ENCODE results near the gene PTTG1. TPM values are rescaled to one million over a fixed set of nuclear protein-coding genes. Genes with fewer than 3 reads are reported as not detected.

PTTG1 gene
- polyA plus RNA-seq (ENCODE audit: low read depth in 6 of 6): 10 to 100 TPM in 5 of 6 donors, 1 to 10 TPM in 1; 2.6 to 17.2 (median 12.2) TPM

DNA sequence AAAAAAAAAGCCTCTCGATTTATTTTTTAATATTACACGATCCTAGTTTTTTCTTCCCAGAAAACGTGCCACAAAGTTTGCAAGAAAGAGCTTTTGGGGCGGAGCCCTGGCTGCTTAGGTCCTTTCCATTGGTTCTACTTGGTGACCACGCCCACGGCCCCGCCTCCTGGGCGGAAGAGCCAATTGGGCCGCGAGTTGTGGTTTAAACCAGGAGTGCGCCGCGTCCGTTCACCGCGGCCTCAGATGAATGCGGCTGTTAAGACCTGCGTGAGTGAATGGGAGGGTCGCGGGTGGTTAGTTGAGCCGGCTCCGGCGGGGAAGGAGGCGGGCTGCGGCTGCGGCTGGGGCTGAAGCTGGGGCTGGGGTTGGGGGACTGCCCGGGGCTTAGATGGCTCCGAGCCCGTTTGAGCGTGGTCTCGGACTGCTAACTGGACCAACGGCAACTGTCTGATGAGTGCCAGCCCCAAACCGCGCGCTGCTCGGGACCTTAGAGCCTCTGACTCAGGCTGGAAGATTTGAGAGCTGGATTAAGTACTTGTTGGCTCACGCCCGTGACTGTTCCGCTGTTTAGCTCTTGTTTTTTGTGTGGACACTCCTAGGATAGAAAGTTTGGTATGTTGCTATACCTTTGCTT lies at the start of gene PTTG1:
Gene PTTG1, plus strand, starts transcription at position 231 of the 634 bp plus-strand sequence. CDS start 458 bp downstream, outside the sequence.
- Mint-ChIP-seq H3K27me3 (no peaks in the 10 kb centered on the region), H3K27ac (peak within 1 kb of the TSS; percentile 87 to 98 (median 92)), H3K4me1 (peaks cover 47 to 67% (median 61%) of the 10 kb centered on the region in 3 donors), H3K36me3 (peaks cover 0 to under 1% of the 10 kb centered on the region in 2 donors), H3K9me3 (peaks cover 0 to 5% (median 0%) of the 10 kb centered on the region in 7 donors), H3K4me3 (peak within 1 kb of the TSS; percentile 92 to 98 (median 96))
- DNase-seq (peak; percentile 88), ATAC-seq (ENCODE audit: low read depth in 2 of 2) (peak; percentile 58 to 63)

DNA sequence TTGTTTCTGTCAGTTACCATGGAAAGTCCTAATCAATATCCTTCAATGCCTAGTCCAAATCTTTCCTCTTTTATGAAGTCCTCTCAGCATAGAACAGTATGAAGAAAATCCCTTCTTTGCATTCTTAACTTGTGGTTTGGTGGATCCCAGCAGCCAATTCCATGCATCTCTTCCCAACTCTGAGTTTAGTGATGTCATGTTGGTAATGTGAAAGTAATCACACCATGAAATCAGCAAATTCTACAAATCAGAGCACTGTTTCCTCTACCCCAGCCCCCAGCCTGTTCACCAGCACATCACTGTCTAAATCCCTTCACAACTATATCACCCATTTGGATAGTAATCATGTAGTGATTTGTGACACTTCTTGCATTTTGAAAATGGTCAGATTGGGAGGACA lies 46.5 kb upstream of the PTTG1 start:
- no peak for ATAC-seq (ENCODE audit: low read depth in 2 of 2)
- Mint-ChIP-seq H3K4me3 (no peak overlapping the region), H3K9me3 (no peaks in the 10 kb centered on the region), H3K36me3 (no peaks in the 10 kb centered on the region), H3K4me1 (peaks cover 0 to 6% (median 0%) of the 10 kb centered on the region in 3 donors), H3K27ac (no peak overlapping the region), H3K27me3 (peaks cover 56 to 71% (median 62%) of the 10 kb centered on the region in 3 donors)
- DNase-seq: no peak

DNA sequence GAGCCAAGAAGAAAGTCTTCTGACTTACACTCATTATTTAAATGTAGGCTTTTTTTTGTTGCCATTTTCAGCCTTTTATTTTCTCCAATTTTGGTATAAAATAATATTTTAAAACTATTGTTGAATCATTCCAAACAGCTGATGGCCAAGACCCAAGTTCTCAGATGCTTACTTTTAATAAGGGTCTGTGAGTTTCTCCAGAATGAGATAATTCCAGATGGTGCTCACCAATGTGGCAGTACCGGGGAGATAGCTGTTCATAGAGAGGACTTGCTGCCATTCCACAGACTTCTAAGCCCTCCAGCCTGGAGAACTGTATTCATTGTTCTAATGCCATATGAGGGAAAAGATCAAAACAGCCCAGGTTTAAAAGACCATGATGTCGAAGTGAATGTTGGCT lies 46.0 kb upstream of the PTTG1 start:
- Mint-ChIP-seq H3K4me1 (peaks cover 0 to 4% (median 0%) of the 10 kb centered on the region in 3 donors), H3K4me3 (no peak overlapping the region), H3K27me3 (peaks cover 50 to 67% (median 59%) of the 10 kb centered on the region in 3 donors), H3K9me3 (no peaks in the 10 kb centered on the region), H3K36me3 (no peaks in the 10 kb centered on the region), H3K27ac (no peak overlapping the region)
- ATAC-seq (ENCODE audit: low read depth in 2 of 2) (no peak), DNase-seq (no peak)

DNA sequence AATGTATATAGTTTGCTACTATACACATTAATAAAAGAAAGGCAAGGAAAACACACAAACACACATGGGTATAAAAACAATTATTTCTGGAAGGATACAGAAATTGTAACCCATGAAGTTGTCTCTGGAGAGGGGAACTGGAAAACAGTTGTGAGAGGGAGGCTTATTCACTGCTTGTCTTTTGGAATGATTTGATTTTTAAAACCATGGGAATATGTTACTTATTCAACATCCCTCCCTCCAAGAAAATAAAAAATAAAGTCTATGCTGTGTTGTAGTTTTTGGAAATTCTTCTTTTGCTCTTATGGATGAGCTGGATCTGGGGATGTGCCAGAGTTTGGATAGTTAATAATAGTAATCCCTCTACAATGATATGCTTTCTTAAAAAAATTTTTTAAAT lies 45.2 kb upstream of the PTTG1 start:
- Mint-ChIP-seq H3K4me3 (no peak overlapping the region), H3K27me3 (peaks cover 44 to 60% (median 52%) of the 10 kb centered on the region in 3 donors), H3K36me3 (no peaks in the 10 kb centered on the region), H3K4me1 (no peaks in the 10 kb centered on the region), H3K27ac (no peak overlapping the region), H3K9me3 (no peaks in the 10 kb centered on the region)
- ATAC-seq (ENCODE audit: low read depth in 2 of 2) (no peak), DNase-seq (no peak)

DNA sequence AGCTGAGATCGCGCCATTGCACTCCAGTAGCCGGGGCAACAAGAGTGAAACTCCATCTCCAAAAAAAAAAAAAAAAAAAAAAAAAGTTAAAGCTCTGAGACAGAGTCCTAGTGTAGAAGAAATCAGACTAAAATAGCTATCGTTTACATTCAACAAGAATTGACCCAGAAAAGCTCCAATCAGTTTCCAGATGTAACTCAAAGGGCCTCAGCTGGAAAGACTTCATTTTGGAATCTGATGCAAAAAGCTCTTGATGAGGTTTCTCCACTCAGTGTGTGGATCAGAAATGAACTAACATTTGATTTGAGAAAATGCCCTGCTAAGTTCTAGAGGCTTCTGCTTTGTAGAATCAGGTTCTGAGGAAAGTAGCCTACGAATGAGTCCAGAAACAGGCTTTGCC lies 44.0 kb upstream of the PTTG1 start:
- H3K27me3 Mint-ChIP-seq: peaks cover 38 to 51% (median 40%) of the 10 kb centered on the region in 3 donors

DNA sequence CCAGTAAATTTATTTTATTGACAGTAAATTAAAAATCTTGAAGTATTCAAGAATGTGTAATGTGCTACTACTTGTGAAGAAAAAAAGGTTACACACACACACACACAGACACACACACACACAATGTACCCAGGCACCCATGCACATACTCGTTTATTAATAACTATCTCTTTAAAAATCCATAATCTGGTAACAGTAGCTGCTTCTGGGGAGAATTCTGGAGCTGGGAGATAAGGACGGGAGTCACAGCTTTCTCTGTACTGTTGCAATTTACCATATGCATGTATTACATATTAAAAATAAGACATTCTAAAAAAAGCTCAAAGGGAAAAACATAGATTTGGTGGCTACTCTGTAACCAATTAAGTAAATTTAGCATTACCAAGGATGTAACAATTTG lies 43.3 kb upstream of the PTTG1 start:
- Mint-ChIP-seq H3K4me1 (peaks cover 0 to 16% (median 11%) of the 10 kb centered on the region in 3 donors), H3K27ac (no peak overlapping the region), H3K36me3 (no peaks in the 10 kb centered on the region), H3K27me3 (peaks cover 33 to 45% (median 35%) of the 10 kb centered on the region in 3 donors), H3K4me3 (no peak overlapping the region), H3K9me3 (no peaks in the 10 kb centered on the region)
- ATAC-seq (ENCODE audit: low read depth in 2 of 2) (no peak), DNase-seq (no peak)

More for the DNA sequence above, 44.0 kb upstream of the PTTG1 start:
- ATAC-seq (ENCODE audit: low read depth in 2 of 2) (no peak), DNase-seq (no peak)
- Mint-ChIP-seq H3K9me3 (no peaks in the 10 kb centered on the region), H3K4me1 (peaks cover 0 to 10% (median 5%) of the 10 kb centered on the region in 3 donors), H3K27ac (no peak overlapping the region), H3K4me3 (no peak overlapping the region), H3K36me3 (no peaks in the 10 kb centered on the region)

DNA sequence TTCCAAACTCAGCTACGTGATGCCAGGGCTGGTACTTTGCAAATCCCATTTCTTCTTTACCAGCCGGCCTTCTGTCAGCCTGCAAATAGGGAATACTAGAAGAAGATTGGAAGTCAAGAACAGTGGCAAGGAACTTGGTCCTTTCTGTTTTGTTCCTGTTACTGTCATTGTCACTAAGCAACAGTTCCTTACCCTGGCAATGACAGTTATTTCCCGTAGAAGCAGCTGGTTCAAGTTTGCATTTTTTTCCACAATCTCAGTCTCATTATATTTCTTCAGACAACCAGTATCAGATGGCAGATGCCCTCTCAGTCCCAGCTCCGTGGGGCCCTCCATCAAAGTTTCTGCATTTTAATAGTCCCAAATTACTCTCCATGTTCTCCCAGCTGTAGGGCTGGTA lies 42.1 kb upstream of the PTTG1 start:
- H3K27me3 Mint-ChIP-seq: peaks cover 23 to 33% (median 26%) of the 10 kb centered on the region in 3 donors

DNA sequence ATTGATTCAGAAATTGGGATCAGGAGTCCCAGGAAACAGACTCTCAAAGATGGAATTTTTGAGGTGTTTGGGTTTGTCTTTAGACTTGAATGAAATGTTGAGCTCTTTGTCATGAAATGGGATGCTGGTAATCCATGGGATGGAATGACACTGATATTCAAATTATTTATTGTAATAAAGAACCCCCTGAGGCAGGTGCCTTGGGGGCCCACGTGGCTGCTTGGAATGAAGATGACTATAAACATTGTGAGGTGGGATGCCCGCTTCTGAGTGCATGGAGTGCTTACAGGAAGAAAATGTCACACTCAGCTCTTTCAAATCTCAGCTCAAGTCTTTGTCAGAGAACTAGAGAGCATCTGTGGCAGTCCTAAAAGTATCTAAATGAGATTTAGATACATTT lies 41.6 kb upstream of the PTTG1 start:
- Mint-ChIP-seq H3K4me3 (no peak overlapping the region), H3K36me3 (no peaks in the 10 kb centered on the region), H3K27me3 (peaks cover 18 to 28% (median 21%) of the 10 kb centered on the region in 3 donors), H3K9me3 (peaks cover 0 to 4% (median 0%) of the 10 kb centered on the region in 7 donors), H3K4me1 (peaks cover 0 to 18% (median 11%) of the 10 kb centered on the region in 3 donors), H3K27ac (peak overlapping the region in 1 of 6 donors; percentile 74)
- ATAC-seq (ENCODE audit: low read depth in 2 of 2) (no peak), DNase-seq (no peak)

More for the DNA sequence above, 42.1 kb upstream of the PTTG1 start:
- no peak for ATAC-seq (ENCODE audit: low read depth in 2 of 2)
- Mint-ChIP-seq H3K4me1 (peaks cover 0 to 18% (median 11%) of the 10 kb centered on the region in 3 donors), H3K4me3 (no peak overlapping the region), H3K36me3 (no peaks in the 10 kb centered on the region), H3K9me3 (peaks cover 0 to 1% (median 0%) of the 10 kb centered on the region in 7 donors), H3K27ac (peak overlapping the region in 1 of 6 donors; percentile 59)
- DNase-seq: no peak

DNA sequence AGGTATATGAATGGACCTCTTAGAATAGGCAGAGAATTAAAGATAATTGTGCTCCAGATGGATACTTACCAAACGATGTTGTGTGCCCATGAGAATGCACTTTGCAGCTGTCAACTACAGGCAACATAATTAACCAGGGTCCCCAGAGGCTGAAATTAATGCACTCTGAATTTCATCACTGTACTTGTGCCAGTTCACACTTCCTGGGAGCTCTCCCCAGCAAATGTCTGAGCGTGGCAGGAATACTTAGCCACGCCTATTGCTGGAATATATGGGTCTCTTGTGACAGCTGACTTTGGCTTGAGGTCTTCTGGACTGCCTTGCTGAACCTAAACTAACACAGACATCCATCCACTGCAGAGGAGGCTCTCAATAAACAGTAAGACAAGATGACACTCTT lies 39.3 kb upstream of the PTTG1 start:
- peaks cover 3 to 6% of the 10 kb centered on the region in 2 donors for H3K36me3 Mint-ChIP-seq
- no peak for ATAC-seq (ENCODE audit: low read depth in 2 of 2)
- H3K4me1 Mint-ChIP-seq: peaks cover 0 to 18% (median 11%) of the 10 kb centered on the region in 3 donors
- no peak overlapping the region for H3K27ac Mint-ChIP-seq
- H3K4me3 Mint-ChIP-seq: no peak overlapping the region
- peaks cover 0 to 14% (median 6%) of the 10 kb centered on the region in 7 donors for H3K9me3 Mint-ChIP-seq
- DNase-seq: no peak
- H3K27me3 Mint-ChIP-seq: peaks cover 4 to 10% (median 9%) of the 10 kb centered on the region in 3 donors

DNA sequence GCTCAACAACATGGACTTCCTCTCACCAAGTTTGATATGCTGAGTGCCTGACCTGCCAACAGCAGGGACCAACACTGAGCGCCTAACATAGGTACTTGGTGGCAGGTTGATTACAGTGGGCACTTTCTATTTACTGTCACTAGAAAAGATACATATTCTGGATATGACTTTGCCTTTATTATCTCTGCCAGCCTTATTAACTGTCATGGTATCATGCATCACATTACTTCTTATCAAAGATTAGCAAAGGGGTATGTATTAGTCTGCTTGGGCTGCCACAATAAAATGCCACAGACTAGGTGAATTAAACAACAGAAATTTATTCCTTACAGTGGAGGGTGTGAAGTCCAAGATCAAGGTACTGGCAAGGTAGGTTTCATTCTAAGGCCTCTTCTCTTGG lies 37.0 kb upstream of the PTTG1 start:
- DNase-seq (no peak), ATAC-seq (ENCODE audit: low read depth in 2 of 2) (no peak)
- Mint-ChIP-seq H3K27me3 (peaks cover 0 to 4% (median 2%) of the 10 kb centered on the region in 3 donors), H3K4me3 (no peak overlapping the region), H3K4me1 (peaks cover 0 to 18% (median 11%) of the 10 kb centered on the region in 3 donors), H3K27ac (no peak overlapping the region), H3K9me3 (peaks cover 4 to 30% (median 17%) of the 10 kb centered on the region in 7 donors), H3K36me3 (peaks cover 6 to 17% of the 10 kb centered on the region in 2 donors)

DNA sequence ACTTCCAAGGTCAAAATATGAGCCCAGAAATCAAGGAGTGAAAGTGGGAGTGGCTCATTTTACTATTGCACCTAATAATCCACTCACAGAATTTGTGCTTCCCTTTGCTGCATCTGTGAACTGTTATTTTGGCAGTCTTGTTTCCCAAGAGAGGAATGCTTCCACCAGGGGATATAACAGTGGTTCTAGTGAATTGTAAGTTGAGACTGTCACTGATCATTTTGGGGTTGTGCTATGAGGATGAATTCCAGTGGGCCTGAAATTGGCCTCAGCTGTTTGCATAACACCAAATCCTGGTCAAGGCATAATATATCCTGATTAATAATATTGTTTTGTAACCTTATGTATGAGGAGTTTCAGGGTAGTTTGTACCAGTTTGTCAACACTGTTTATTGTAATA lies 36.2 kb upstream of the PTTG1 start:
- no peak overlapping the region for H3K4me3 Mint-ChIP-seq
- H3K36me3 Mint-ChIP-seq: peaks cover 6 to 17% of the 10 kb centered on the region in 2 donors
- ATAC-seq (ENCODE audit: low read depth in 2 of 2) (no peak), DNase-seq (no peak)
- H3K27me3 Mint-ChIP-seq: no peaks in the 10 kb centered on the region
- H3K27ac Mint-ChIP-seq: no peak overlapping the region
- peaks cover 0 to 18% (median 11%) of the 10 kb centered on the region in 3 donors for H3K4me1 Mint-ChIP-seq
- peaks cover 4 to 30% (median 17%) of the 10 kb centered on the region in 7 donors for H3K9me3 Mint-ChIP-seq

DNA sequence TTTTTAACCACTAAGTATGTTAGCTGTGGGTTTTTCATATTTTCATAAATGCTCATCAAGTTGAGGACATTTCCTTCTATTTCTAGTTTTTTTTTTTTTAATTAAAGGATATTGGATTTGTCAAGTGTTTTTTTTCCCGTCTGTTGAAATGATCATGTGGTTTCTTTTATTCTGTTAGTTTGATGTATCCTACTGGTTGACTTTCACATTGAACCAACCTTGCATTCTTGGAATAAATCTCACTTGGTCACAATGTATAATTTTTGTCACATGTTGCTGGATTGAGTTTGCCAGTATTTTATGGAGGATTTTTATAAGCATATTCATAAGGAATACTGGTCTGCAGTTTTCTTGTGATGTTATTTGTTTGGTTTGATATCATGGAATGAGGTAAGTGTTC lies 34.2 kb upstream of the PTTG1 start:
- Mint-ChIP-seq H3K27me3 (no peaks in the 10 kb centered on the region), H3K27ac (no peak overlapping the region), H3K9me3 (peaks cover 4 to 30% (median 17%) of the 10 kb centered on the region in 7 donors), H3K4me3 (no peak overlapping the region), H3K4me1 (peaks cover 0 to 10% (median 8%) of the 10 kb centered on the region in 3 donors), H3K36me3 (peaks cover 6 to 17% of the 10 kb centered on the region in 2 donors)
- ATAC-seq (ENCODE audit: low read depth in 2 of 2) (no peak), DNase-seq (no peak)

DNA sequence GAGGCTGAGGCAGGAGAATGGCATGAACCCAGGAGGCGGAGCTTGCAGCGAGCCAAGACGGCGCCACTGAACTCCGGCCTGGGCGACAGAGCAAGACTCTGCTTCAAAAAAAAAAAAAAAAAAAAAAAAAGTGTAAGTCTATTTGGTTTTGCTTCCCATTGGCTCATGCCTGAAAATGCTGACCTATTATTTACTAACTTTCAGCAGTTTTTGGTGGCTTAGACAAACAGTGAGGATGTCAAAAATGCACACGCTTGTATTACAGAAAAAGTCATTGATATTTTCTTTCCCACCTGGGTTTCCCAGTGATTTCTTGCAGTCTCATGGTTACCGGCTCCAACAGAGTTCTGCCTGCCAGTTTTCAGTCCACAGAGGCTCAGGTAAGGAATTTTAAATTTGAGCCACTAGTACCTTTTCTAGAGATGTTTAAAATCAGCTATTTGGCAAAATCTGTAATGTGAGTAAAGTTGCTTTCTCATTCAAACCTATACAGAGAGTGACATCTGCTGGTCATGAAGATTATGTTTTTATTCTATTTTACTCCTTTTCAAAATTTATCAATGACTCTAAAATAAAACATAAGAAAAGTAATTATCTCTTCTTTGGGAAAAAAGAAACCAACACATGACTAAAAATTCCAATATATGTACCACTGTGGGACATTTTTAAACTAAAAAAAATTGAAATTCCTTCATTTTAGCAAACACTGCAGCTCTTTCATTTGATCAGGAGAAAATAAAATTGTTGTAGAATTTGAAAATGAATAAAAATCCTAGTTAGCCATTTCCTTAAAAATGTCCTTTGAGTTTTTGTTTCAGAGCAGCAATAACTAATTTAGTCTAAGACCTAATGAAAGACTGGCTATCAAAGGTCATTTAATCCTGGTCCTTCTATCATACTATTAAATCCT lies 30.6 kb upstream of the PTTG1 start:
- Mint-ChIP-seq H3K36me3 (peaks cover 6 to 17% of the 10 kb centered on the region in 2 donors), H3K27ac (no peak overlapping the region), H3K4me1 (no peaks in the 10 kb centered on the region), H3K4me3 (no peak overlapping the region), H3K9me3 (peaks cover 4 to 29% (median 16%) of the 10 kb centered on the region in 7 donors), H3K27me3 (no peaks in the 10 kb centered on the region)
- no peak for DNase-seq
- no peak for ATAC-seq (ENCODE audit: low read depth in 2 of 2)

Data from naive B cell (primary cell).